AG04450 (cell line): Measurements from ENCODE around the gene UBE2F. TPM values are rescaled to one million over a fixed set of nuclear protein-coding genes. Genes with fewer than 3 reads are reported as not detected.

Experiments used
- CTCF ChIA-PET: fragments of 300-600, 350-600 bp; formaldehyde crosslinking; extraction: SDS; loops from one replicate; lab custom pipeline; 2022; ENCODE audit warnings: antibody characterized with exemption, inconsistent platforms; lab: Charles Lee
- POLR2A ChIA-PET: fragments of 350-600 bp; formaldehyde crosslinking; extraction: SDS; loops from one replicate; lab custom pipeline; 2021; ENCODE audit warnings: antibody characterized with exemption, inconsistent platforms; lab: Yijun Ruan, JAX
- DNase-seq: peaks from one replicate; pipeline ENCODE4 v3.0.0-alpha.2; 2011; ENCODE audit warnings: low read depth, low spot score
- H3K27ac ChIP-seq: one replicate; pipeline ENCODE4 v1.5.1; 2012; ENCODE audit warnings: low read depth, low read length, control low read depth
- H3K27me3 ChIP-seq: one replicate; pipeline ENCODE4 v1.6.0; 2012; ENCODE audit warnings: low read length; ENCODE audit not compliant: control insufficient read depth, insufficient read depth
- H3K4me3 ChIP-seq: 2 replicates; pipeline ENCODE4 v1.5.1; 2011; ENCODE audit warnings: mild to moderate bottlenecking, low read depth, low read length, control low read depth
- H3K9me3 ChIP-seq: 2 replicates; pipeline ENCODE4 v1.5.1; 2012; ENCODE audit warnings: low read length; ENCODE audit not compliant: control insufficient read depth, insufficient read depth
- CTCF ChIP-seq: IDR thresholded peaks from 2 replicates; pipeline ENCODE4 v1.5.1; 2011; ENCODE audit warnings: low read depth, low read length, control low read depth, inconsistent platforms
- polyA plus RNA-seq: library from polyadenylated mRNA; depleted of rRNA; stranded (reverse); fragments of >200 nt; gene quantifications from 2 replicates; pipeline ENCODE4 v1.2.3, GENCODE V29; 2011

Gene UBE2F
- polyA plus RNA-seq, 1 experiment = 119 TPM

GRCh38 chr2:237972936-237973335, 6.1 kb downstream of the UBE2F start:
- ChIA-PET POLR2A (no interaction called here), CTCF (interaction anchor here (1.2 kb wide), 1 partner anchor 37 kb away, joined by 3 read pairs; no protein-coding TSS in a partner anchor)
- no peak for TF ChIP-seq CTCF
- Histone ChIP-seq H3K27me3 (no peaks in the 10 kb centered on the region), H3K4me3 (no peak overlapping the region), H3K9me3 (no peaks in the 10 kb centered on the region), H3K27ac (no peak overlapping the region)
- no peak for DNase-seq

- POLR2A ChIA-PET = no interaction called here
- H3K9me3 ChIP-seq = no peaks in the 10 kb centered on the region
- no peak overlapping the region for H3K27ac ChIP-seq
- CTCF ChIA-PET = no interaction called here
- H3K4me3 ChIP-seq = no peak overlapping the region
- no peaks in the 10 kb centered on the region for H3K27me3 ChIP-seq
- no peak for TF ChIP-seq CTCF
- no peak for DNase-seq
These were observed 10.6 kb downstream of the UBE2F start for GRCh38 chr2:237977380-237977779.

DNA sequence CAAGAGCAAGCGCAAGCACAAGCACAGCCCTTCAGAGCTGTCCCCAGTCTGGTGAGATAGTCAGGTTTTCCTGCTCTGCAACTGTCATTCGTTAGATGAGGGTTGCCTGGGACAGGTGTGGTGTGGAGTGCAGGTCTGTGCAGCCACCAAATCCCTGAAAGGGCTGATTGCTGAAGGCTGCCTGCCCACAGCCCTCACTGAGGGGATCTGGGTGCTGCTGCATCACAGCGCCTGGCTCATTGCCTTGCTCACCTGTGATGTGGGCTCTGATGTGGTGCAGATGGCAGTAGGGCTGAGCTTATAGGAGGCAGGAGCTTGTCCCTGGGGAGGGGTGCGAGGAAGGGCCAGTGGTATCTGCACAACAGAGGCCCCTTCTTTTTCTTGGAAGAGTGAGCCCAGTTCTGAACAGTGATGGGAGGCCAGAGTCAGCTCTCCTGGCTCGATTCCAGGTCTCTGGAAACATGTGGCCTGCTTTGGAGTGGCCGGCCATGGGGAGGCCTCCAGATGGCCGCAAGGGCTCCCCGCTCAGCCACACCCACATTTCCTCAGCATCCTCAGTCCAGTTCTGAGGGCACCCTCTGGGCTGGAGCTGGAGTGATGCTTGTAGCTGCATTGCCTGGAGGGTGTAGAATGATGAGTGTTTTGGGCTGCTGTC, 11.4 kb downstream of the UBE2F start:
- no peak overlapping the region for H3K4me3 ChIP-seq
- no peak overlapping the region for H3K27ac ChIP-seq
- no peaks in the 10 kb centered on the region for H3K9me3 ChIP-seq
- H3K27me3 ChIP-seq = no peaks in the 10 kb centered on the region
- ChIA-PET POLR2A (no interaction called here), CTCF (interaction anchor here (0.6 to 1.3 kb wide), 3 partner anchors 20 to 120 kb away, joined by 3 to 6 read pairs (median 3); no protein-coding TSS in a partner anchor)
- no peak for TF ChIP-seq CTCF
- no peak for DNase-seq

DNA sequence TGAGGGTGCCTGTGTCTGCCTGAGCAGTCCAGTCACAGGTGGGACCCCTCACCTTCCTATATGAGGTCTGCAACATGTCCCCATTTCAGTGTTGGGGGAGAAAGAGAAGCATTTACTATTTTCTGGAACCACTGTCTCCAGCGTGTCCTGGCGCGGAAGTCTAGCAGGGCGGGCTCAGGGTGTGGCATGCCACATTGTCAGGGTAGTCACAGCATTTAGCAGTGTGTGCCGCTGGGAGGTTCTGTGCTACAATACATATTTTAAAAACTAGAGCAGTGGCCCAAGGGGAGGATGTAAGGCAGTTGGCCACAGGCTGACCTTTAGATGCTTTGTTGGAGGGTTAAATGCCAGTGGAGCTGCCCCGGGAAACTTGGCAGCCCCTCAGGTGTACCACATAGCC, 12.5 kb downstream of the UBE2F start:
- Histone ChIP-seq H3K27ac (no peak overlapping the region), H3K9me3 (no peaks in the 10 kb centered on the region), H3K4me3 (no peak overlapping the region), H3K27me3 (no peaks in the 10 kb centered on the region)
- POLR2A ChIA-PET = no interaction called here
- no peak for TF ChIP-seq CTCF
- DNase-seq = no peak
- CTCF ChIA-PET = no interaction called here

- CTCF ChIA-PET = interaction anchor here (0.6 to 0.9 kb wide), 3 partner anchors 57 to 307 kb away, joined by 3 read pairs; no protein-coding TSS in a partner anchor
- TF ChIP-seq CTCF = no peak
- no peak for DNase-seq
- H3K9me3 ChIP-seq = no peaks in the 10 kb centered on the region
- no peak overlapping the region for H3K4me3 ChIP-seq
- POLR2A ChIA-PET = no interaction called here
- no peak overlapping the region for H3K27ac ChIP-seq
- H3K27me3 ChIP-seq = no peaks in the 10 kb centered on the region
These were observed 13.3 kb downstream of the UBE2F start for GRCh38 chr2:237980087-237980486.
